Memory B cell (primary cell): ENCODE measurements around the gene GPBP1.
"Not testable (repeated sequence)": the region's sequence is repeated elsewhere in the genome, so short reads cannot be mapped to it uniquely, and the experiment has no call there.

ENCODE experiments used
- ATAC-seq: fragments of 150-1000 bp; cut with Tn5 transposase; 2 replicates; pipeline ENCODE4 v1.10.0; 2021; ENCODE audit warnings: low read depth, mild to moderate bottlenecking, moderate library complexity
- DNase-seq, 2 donors: peaks; one replicate each; pipeline ENCODE4 v3.0.0; 2022; ENCODE audit warnings: low spot score in 2 of 2
- H3K27ac Mint-ChIP-seq: one replicate; pipeline ENCODE4 v1.8.0; 2022; ENCODE audit warnings: mild to moderate bottlenecking, moderate library complexity, mixed read lengths
- H3K27me3 Mint-ChIP-seq: one replicate; pipeline ENCODE4 v1.8.0; 2022; ENCODE audit warnings: mixed read lengths
- H3K36me3 Mint-ChIP-seq: one replicate; pipeline ENCODE4 v1.8.0; 2022; ENCODE audit warnings: mild to moderate bottlenecking, mixed read lengths
- H3K4me1 Mint-ChIP-seq: one replicate; pipeline ENCODE4 v1.8.0; 2022; ENCODE audit warnings: mixed read lengths
- H3K4me3 Mint-ChIP-seq: one replicate; pipeline ENCODE4 v1.8.0; 2022; ENCODE audit warnings: mild to moderate bottlenecking, moderate library complexity, mixed read lengths
- H3K9me3 Mint-ChIP-seq: one replicate; pipeline ENCODE4 v1.8.0; 2022; ENCODE audit warnings: mixed read lengths

Gene GPBP1

GRCh38 chr5:57186194-57186593 is 12.3 kb downstream of the GPBP1 start:
- Mint-ChIP-seq H3K27ac (no peak overlapping the region), H3K27me3 (no peaks in the 10 kb centered on the region), H3K4me1 (peaks cover 47% of the 10 kb centered on the region), H3K4me3 (peak overlapping the region; percentile 43), H3K9me3 (no peaks in the 10 kb centered on the region), H3K36me3 (peaks cover 18% of the 10 kb centered on the region)
- no peak for ATAC-seq
- DNase-seq = no peak

DNA sequence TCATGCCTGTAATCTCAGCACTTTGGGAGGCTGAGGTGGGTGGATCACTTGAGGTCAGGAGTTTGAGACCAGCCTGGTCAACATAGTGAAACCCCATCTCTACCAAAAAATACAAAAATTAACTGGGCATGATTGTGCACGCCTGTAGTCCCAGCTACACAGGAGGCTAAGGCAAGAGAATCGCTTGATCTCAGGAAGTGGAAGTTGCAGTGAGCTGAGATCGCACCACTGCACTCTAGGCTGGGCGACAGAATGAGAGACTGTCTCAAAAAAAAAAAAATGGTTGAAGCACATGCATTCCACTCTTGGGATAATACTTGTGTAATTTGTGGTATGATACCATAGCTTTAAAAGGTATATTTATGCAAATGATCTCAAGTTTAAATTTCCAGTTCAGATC is 14.1 kb downstream of the GPBP1 start:
- peak overlapping the region; percentile 35 for H3K4me3 Mint-ChIP-seq
- H3K4me1 Mint-ChIP-seq = peaks cover 51% of the 10 kb centered on the region
- not testable (repeated sequence) for H3K27me3 Mint-ChIP-seq, DNase-seq, H3K9me3 Mint-ChIP-seq
- ATAC-seq = peak; percentile 66
- H3K36me3 Mint-ChIP-seq = peaks cover 18% of the 10 kb centered on the region
- H3K27ac Mint-ChIP-seq = peak overlapping the region; percentile 9

DNA sequence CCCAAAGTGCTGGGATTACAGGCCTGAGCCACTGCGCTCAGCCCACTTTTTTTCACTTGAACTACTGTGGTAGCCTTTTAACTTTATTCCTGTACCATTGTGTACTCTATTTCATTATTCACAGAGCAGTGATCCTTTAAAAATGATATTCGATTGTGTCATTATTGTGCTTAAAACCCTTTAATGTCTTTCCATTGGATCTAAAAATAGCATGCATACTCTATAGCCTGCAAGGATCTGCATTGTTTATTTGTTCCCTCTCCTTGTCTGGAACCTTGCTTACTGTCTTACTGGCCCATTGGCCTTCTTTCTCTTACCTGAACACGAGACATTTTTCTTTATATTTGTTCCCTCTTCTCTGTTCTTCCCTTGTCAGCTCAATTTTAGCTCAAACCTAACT is 15.7 kb downstream of the GPBP1 start:
- peaks cover 49% of the 10 kb centered on the region for H3K4me1 Mint-ChIP-seq
- peaks cover under 1% of the 10 kb centered on the region for H3K9me3 Mint-ChIP-seq
- DNase-seq (no peak), ATAC-seq (no peak)
- no peak overlapping the region for H3K4me3 Mint-ChIP-seq
- peak overlapping the region; percentile 8 for H3K27ac Mint-ChIP-seq
- H3K36me3 Mint-ChIP-seq = peaks cover 16% of the 10 kb centered on the region
- no peaks in the 10 kb centered on the region for H3K27me3 Mint-ChIP-seq

DNA sequence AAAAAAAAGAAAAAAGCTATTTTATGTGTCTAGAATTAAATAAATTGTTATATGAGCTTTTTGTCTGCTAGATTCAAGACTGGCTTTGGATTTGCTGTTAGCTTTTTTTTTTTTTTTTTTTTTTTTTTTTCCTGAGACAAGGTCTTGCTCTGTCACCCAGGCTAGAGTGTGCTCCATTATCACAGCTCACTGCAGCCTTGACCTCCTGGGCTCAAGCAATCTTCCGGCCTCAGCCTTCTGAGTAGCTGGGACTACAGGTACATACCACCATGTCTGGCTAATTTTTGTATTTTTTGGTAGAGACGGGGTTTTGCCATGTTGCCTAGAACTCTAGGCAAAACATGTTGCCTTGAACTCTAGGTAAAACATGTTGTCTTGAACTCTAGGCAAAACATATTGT is 16.7 kb downstream of the GPBP1 start:
- no peak overlapping the region for H3K27ac Mint-ChIP-seq
- ATAC-seq (no peak), DNase-seq (no peak)
- no peak overlapping the region for H3K4me3 Mint-ChIP-seq
- peaks cover 45% of the 10 kb centered on the region for H3K4me1 Mint-ChIP-seq
- H3K27me3 Mint-ChIP-seq = no peaks in the 10 kb centered on the region
- H3K9me3 Mint-ChIP-seq = peaks cover 2% of the 10 kb centered on the region
- peaks cover 17% of the 10 kb centered on the region for H3K36me3 Mint-ChIP-seq

DNA sequence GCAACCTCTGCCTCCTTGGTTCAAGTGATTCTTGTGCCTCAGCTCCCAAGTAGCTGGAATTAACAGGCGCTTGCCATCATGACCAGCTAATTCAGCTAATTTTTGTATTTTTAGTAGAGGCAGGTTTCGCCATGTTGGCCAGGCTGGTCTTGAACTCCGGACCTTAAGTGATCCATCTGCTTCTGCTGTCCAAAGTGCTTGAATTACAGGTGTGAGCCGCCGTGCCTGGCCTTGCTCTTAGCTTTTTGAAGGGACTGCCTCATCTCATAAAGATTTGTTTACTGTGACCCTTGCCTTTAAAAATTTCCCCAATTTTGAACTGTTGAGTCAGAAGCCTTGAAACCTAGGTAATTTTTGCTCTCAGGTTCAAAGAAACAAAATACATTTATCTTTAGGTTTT is 17.3 kb downstream of the GPBP1 start:
- Mint-ChIP-seq H3K9me3 (peaks cover 2% of the 10 kb centered on the region), H3K4me1 (peaks cover 42% of the 10 kb centered on the region), H3K27me3 (no peaks in the 10 kb centered on the region), H3K27ac (no peak overlapping the region), H3K36me3 (peaks cover 17% of the 10 kb centered on the region), H3K4me3 (no peak overlapping the region)
- ATAC-seq = no peak
- DNase-seq = no peak

DNA sequence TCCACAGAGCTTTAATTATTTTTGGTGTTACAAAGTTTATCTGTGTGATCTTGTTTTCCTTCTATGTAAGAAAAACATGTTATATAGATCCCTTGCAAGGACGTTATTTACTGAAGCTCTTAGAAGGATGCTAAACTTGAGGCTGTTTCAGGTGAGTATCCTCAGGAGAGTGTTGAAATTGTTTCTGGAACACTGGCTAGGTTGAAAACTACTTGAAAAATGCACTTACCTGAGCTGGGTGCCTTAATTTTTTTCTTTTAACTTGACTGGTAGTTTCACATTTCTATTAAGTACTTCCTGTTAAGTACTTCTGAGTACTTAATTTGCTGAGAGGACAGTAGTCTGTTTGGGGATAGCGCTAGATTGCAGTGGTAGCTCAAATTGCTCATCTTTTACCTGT is 18.1 kb downstream of the GPBP1 start:
- H3K27me3 Mint-ChIP-seq = no peaks in the 10 kb centered on the region
- peaks cover 15% of the 10 kb centered on the region for H3K36me3 Mint-ChIP-seq
- H3K27ac Mint-ChIP-seq = peak overlapping the region; percentile 41
- H3K9me3 Mint-ChIP-seq = peaks cover 2% of the 10 kb centered on the region
- no peak for ATAC-seq
- H3K4me3 Mint-ChIP-seq = no peak overlapping the region
- DNase-seq = no peak
- H3K4me1 Mint-ChIP-seq = peaks cover 37% of the 10 kb centered on the region

- Mint-ChIP-seq H3K4me1 (peaks cover 32% of the 10 kb centered on the region), H3K27ac (peak overlapping the region; percentile 41), H3K36me3 (peaks cover 16% of the 10 kb centered on the region)
- H3K27me3 Mint-ChIP-seq, ATAC-seq, DNase-seq, H3K9me3 Mint-ChIP-seq, H3K4me3 Mint-ChIP-seq: not testable (repeated sequence)
Observed at GRCh38 chr5:57192832-57193231, 19.0 kb downstream of the GPBP1 start.

DNA sequence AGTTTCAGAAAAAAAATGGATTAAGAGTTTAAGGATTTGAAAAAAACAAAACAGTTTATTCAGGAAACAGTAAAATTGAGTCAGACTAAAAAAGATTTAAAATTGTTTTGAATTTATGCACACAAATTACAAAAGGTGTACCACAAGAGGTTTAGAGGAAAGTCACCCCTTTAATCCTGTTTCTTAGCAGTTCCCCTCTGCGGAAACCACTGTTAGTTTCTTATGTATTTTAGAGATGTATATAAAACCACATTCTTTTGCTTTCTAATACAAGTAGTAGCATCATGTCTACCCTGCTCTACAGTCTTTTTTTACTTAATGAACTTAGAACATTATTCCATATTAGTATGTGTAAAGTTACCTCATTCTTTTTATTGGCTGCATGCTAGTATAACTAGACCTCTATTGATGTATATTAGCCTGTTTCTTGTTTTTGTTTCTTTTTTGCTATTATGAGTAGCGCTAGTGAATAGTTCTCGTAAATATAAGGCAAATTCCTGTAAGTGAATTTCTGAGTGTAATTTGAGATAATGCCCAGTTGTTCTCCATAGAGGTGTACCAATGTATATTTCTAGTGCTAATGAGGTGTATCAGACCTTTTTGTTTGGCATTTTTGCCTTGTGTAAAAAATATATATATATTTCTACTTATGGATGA is 20.0 kb downstream of the GPBP1 start:
- no peak overlapping the region for H3K4me3 Mint-ChIP-seq

GRCh38 chr5:57194653-57195052 is 20.8 kb downstream of the GPBP1 start:
- Mint-ChIP-seq H3K9me3 (peaks cover 2% of the 10 kb centered on the region), H3K27ac (no peak overlapping the region), H3K4me3 (no peak overlapping the region), H3K27me3 (no peaks in the 10 kb centered on the region), H3K4me1 (peaks cover 29% of the 10 kb centered on the region), H3K36me3 (peaks cover 18% of the 10 kb centered on the region)
- ATAC-seq (no peak), DNase-seq (no peak)

More for the DNA sequence above, 20.0 kb downstream of the GPBP1 start:
- DNase-seq (no peak), ATAC-seq (no peak)
- Mint-ChIP-seq H3K4me1 (peaks cover 27% of the 10 kb centered on the region), H3K27ac (peak overlapping the region; percentile 35), H3K27me3 (no peaks in the 10 kb centered on the region), H3K36me3 (peaks cover 20% of the 10 kb centered on the region), H3K9me3 (peaks cover 2% of the 10 kb centered on the region)

GRCh38 chr5:57195060-57195459 is 21.2 kb downstream of the GPBP1 start:
- Mint-ChIP-seq H3K4me1 (peaks cover 27% of the 10 kb centered on the region), H3K36me3 (peaks cover 17% of the 10 kb centered on the region), H3K4me3 (no peak overlapping the region), H3K27ac (no peak overlapping the region), H3K27me3 (no peaks in the 10 kb centered on the region), H3K9me3 (peaks cover 2% of the 10 kb centered on the region)
- DNase-seq = no peak
- no peak for ATAC-seq

DNA sequence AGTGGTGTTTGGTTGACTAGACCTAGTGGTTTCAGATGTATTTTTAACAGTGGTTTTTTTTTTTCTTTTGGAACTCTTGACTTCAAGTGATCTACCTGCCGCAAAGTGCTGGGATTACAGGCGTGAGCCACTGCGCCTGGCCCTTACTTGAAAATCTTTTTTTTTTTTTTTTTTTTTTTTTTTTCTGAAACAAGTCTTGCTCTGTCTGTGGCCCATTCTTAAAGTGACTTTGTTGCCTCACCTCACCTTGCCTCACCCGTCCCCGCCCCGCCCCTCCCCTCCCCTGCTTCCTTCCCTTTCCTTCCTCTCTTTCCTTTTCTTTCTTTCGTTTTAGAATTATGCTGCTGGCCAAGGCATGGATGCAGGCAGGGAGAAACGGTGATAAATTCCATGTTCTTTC is 26.0 kb downstream of the GPBP1 start:
- H3K9me3 Mint-ChIP-seq = no peaks in the 10 kb centered on the region
- no peaks in the 10 kb centered on the region for H3K27me3 Mint-ChIP-seq
- DNase-seq (no peak), ATAC-seq (peak; percentile 35)
- peak overlapping the region; percentile 39 for H3K4me3 Mint-ChIP-seq
- peaks cover 27% of the 10 kb centered on the region for H3K4me1 Mint-ChIP-seq
- peaks cover 6% of the 10 kb centered on the region for H3K36me3 Mint-ChIP-seq
- H3K27ac Mint-ChIP-seq = peak overlapping the region; percentile 10

DNA sequence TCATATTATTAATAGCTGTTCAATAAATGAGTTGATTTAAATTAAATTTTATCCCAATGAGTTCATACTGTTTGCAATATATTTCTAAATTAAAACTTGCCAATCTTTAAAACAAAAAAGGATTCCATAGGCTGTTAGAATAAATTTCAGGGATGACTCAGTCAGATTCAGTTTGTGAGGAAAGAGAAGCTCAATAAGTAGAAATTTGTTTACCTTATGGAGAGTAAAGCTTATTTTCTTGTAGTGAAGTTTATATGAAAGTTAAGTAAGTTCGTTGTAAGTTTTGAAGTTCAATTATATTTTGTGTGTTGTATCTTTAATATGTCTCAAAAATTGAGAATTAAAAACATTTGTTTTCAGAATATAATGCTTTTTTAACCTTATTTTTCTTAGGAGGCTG is 29.0 kb downstream of the GPBP1 start:
- H3K9me3 Mint-ChIP-seq = no peaks in the 10 kb centered on the region
- no peak overlapping the region for H3K27ac Mint-ChIP-seq
- H3K27me3 Mint-ChIP-seq = no peaks in the 10 kb centered on the region
- peaks cover 6% of the 10 kb centered on the region for H3K36me3 Mint-ChIP-seq
- DNase-seq (no peak), ATAC-seq (no peak)
- no peak overlapping the region for H3K4me3 Mint-ChIP-seq
- H3K4me1 Mint-ChIP-seq = peaks cover 42% of the 10 kb centered on the region

DNA sequence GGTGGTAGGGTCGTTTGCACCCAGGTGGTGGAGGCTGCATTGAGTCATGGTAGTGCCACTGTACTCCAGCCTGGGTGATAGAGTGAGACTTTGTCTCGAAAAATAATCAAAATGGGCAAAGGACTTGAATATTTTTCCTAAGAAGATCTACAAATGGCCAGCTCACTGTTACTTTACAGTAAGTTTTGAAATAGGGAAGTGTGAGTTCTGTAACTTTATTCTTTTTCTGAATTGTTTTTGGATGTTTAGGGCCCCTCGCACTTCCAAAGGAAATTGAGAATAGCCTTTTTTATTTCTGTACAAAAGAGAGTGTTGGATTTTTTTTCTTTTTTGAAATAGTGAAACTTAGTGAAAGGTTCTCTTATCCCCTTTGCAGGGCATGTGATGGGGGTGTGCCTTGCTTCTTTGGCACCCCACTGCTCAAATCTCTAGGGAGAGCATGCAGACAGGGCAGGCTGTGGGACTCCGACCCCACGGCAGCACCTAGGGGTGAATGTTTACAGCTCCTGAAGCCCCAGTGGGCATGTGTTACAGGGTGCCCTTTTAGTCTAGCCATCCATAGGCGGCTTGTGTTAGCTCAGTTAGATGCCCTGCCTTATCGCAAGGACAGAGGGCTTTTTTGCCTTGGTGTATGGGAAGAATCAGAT is 33.3 kb downstream of the GPBP1 start:
- Mint-ChIP-seq H3K36me3 (peaks cover 3% of the 10 kb centered on the region), H3K9me3 (no peaks in the 10 kb centered on the region), H3K27ac (peak overlapping the region; percentile 70), H3K4me3 (peak overlapping the region; percentile 17), H3K4me1 (peaks cover 49% of the 10 kb centered on the region), H3K27me3 (no peaks in the 10 kb centered on the region)
- ATAC-seq (peak; percentile 56), DNase-seq (no peak)

DNA sequence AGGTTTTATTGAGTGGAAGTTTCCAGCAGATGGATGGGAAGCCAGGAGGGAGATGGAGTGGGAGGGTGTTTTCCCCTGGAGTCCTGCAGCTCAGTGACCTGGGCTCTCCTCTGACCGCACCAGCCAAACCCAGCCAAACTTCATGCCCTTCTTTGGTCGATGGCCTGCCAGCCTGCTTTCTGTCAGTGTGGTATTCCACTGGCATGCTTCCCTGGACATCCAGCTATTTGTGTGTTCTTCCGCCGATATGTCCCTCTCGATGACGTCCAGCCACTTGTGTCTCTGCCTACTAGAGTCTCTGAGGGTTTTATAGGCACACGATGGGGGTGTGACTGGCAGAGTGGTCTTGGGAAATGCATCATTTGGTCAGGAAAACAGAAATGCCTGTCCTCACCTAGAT is 33.8 kb downstream of the GPBP1 start:
- DNase-seq (no peak), ATAC-seq (no peak)
- Mint-ChIP-seq H3K9me3 (no peaks in the 10 kb centered on the region), H3K36me3 (peaks cover 3% of the 10 kb centered on the region), H3K27me3 (no peaks in the 10 kb centered on the region), H3K4me1 (peaks cover 49% of the 10 kb centered on the region), H3K4me3 (no peak overlapping the region), H3K27ac (peak overlapping the region; percentile 70)
